Putamen (tissue), 1 donor: Measurements from ENCODE around the gene ZBP1.
A peak's percentile ranks its signal among the peaks of the same experiment; 100 is the strongest.

ENCODE experiments used
- DNase-seq: peaks from one replicate; pipeline ENCODE4 v3.0.0-alpha.2; 2016; ENCODE audit warnings: low spot score

ZBP1 gene

DNA sequence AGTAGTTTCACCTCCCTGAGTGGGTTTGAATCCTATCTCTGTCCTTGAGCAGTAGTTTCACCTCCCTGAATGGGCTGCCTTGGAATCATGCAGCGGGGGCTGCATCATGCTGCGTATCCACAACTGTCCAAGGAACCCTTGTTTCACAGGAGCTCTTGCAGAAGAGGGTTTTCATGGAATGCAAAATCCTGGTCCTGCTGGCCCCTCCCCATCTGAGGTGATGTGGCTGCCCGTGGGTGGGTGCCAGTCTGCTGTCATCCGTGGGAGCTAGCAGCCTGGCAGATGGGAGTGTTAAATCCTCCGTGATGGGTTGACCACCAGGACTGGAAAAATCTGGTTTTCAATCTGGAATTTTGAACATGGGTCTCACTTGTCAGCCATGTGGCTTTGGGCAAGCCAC is 21.7 kb downstream of the ZBP1 start:
- DNase-seq, result no peak

DNA sequence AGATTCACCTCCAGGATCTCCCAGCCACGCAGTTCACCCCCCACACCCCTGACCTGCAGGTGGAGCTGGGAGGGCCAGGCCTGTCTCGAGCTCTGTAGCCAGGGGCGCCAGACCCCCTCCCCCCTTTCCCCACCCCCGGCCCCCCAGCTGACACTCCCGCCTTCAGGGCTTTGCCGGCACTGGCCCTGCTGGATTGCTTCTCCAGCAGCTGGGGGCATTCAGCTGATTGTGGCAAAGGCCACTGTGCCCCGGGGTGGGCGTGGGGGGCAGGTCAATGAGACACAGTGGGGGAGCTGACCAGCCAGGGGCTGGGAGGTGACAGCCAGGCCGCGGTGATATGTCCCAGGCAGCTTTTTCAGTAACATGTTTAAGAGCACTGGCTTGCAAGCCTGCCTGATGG is 22.2 kb downstream of the ZBP1 start:
- no peak for DNase-seq

DNA sequence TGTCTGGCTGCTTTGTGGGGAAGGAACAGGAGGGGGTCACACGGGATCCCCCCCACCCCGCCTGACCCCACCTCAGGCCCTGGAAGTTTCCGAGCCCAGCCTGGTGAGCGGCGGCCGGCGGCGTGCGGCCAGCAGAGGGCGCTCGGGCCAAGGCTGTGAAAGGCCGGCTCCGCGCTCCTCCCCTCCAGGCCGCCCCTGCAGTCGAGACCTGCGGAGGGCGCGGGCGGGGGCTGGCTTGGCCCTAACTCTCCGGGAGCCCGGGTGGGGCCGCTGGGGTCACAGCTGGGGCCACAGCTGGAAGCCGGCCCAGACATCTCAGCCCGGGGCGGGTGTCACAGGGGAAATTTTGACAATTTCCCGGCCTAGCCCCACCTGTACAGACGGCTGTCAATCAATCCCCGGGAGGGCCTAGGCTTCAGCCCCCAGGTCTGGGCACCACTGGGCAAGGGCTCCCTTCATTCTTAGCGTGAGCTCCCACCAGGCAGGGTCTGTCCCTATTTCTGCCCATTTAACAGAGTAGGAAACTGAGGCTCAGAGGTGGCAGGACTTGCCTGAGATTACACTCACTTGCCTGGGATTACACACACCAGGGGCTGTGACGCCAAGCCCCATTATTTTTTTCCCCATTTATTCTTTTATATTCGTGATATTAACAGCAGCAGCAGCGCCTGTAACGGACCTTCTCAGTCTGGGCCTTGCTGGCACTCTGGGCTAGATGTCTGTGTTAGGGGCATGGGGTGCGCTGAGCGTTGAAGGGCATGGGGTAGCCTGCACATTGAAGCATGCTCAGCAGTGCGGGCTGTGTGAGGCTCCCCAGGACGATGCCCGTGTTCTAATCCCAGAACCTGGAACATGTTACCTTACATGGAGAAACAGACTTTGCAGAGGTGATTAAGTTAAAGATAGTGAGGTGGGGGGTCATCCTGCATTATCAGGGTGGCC is 23.0 kb downstream of the ZBP1 start:
- peak; percentile 13 for DNase-seq

DNA sequence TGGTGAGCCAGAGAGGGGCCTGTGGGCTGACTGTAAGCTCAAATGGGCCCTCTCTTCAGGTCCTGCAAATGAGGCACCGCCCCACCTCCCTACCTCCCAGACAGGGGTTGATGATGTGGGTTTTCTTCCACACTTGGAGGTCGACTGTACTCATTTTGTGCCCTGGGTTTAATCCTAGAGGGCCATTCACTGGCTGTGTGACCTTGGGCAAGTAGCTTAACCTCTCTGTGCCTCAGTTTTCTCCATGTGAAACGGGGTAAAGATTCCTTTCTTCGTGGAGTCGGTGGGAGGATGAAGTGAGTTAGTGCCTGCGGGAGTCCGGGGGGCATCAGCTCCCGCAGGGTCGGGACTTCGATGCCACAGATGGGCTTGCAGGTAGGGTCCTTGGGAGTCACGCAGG is 23.9 kb downstream of the ZBP1 start:
- no peak for DNase-seq

DNA sequence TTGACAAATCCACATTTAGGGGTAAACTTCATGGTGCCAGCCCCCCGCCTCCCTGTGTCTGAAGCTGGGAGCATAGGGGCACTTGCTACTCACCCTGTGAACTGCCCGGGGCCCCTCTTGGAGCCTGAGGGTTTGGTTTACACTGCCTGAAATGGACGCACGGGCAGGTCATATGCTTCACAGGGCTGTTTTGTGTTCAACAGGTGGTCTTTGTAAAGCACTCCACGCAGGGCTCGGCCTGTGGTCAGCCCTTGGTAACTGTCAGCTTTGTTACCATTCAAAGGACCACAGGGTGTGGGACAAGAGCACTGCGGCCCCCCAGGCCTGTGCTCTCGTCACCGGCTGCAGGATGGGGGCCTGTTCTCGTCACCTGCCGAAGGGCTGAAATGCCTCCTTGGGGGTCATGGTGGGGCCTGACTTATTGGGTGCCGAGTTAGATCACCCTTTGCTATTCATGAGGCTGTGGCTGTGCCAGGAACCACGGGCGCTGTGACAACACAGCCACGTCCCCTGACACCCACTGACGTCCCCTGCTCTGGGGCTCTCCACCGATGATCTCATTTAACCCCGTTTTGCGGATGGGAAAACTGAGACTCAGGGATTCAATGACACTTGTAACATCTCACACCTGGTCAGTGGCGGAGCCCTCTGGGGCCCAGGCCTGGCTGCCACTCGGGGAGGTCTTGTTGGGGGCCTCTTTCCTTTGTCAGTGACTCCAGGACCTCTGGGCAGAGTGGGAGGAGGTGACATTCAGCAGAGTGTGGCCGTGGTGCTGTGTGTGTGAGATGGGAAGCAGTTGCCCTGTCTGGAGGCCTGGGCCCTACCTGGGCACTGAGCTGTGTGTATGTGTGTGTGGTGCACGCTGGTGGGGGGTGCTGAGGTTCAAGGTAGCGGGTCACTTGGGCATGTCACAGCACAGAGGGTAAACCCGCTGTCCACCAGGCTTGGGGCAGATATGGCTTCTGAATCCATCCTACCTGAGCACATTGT is 24.9 kb downstream of the ZBP1 start:
- no peak for DNase-seq

DNA sequence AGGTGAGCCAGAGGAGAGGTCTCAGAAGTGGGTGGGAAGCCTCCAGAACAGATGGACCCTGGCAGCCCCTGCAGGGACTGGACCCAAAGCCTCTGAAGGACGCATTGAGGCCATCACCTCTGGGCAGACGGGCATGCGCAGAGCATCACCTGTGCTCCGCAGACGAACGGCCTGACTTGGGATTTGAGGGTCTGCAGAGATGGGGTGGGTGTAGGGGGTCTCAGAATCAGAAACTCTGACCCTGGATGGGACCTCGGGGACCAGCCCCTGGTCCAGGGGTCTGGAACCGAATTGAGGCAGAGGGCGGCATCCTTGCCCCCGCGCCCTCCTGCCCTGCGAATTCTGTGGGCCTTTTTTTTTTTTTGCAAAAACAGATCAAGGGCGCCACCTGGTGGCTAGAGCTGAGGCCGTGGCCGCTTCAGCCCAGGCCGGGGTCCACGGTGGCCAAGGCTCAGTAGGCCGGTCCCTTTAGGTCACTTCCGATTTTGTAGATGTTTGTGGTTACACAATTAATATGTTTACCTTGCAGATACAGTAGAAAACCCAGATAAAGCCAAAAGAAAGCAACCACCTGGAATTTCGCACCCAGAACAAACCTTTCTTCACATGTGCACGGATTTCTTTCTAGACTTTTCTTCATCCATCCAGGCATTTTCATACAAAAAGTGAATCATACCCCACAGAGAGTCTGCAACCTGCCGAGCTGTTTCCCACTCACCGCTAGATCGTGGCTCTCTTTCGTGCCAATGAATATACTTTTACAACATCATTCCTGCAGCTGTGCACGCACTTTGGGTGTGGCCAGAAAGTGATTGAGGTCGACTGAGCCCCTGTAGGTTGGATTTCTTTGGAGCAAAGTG is 25.9 kb downstream of the ZBP1 start:
- DNase-seq, result no peak

DNA sequence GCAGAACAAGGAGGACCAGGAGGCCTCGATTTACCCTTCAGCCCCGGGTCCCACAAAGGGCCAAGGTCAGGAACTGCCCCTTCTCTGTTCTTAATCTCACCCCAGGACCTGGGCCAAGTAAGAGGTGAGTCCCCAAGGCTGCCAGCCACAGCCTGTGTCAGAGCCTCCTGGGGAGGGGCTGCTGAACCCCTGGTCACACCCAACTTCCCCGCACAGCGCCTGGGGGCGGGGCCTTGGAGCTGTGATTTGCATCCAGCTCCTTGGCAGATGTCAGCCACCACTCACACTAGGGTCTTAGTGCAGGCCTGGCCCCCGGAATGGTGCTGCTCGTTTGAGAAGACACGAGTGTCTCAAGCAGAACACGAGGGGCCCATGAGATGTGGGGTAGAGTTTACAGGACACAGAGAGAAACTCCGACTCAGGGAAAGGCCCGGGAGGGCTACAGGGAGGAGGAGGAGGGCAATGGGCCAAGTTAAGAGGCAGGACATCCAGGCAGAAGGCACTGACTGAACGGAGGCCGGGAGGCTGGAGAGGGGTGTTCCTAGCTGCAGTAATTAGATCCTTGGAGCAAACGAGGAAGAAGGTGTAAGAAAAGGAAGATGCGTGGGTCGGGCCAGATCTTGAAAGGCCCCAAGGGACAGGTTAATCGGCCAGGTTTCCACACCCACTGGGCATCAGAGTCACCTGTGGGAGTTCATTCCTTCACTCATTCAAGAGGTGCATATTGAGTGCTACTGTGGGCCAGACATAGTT is 26.9 kb downstream of the ZBP1 start:
- DNase-seq, result no peak

DNA sequence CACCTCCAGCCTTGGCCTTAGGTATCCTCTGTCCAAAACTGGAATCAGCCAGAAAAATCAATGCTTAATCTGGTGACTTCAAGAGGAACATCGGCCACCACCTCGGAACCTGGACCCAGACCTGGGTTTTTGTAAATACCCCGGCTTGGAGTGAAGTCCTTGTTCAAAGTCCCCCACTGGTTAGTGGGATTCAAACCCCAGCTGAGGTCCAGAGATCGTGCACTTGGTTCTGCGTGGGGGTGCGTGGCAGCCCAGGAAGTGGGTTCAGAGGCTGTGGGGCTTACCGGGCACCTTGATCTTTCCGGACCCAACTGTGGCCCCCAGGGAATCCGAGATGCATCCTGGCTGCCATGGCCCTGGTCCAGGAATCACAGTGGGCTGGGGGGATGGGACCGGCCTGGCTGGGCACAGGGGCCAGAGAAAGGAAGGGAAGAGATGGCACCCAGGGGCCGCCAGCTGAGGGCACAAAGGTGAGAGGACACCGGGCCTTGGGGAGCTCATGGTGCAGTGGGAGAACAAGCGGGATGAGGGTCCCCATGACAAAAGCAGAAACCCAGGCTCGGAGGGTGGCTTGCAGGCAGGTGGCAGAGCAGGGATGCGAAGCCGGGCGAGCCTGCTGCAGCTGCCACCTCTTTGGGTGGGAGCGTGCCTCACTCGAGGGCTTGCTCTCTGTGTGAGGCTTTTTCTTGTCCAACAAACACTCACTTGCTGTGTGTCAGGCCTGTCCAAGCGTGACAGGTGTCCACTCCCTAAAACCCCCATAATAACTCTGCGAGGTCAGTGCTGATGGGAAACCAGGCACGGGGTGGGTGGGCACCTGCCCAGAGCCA is 27.7 kb downstream of the ZBP1 start:
- no peak for DNase-seq

DNA sequence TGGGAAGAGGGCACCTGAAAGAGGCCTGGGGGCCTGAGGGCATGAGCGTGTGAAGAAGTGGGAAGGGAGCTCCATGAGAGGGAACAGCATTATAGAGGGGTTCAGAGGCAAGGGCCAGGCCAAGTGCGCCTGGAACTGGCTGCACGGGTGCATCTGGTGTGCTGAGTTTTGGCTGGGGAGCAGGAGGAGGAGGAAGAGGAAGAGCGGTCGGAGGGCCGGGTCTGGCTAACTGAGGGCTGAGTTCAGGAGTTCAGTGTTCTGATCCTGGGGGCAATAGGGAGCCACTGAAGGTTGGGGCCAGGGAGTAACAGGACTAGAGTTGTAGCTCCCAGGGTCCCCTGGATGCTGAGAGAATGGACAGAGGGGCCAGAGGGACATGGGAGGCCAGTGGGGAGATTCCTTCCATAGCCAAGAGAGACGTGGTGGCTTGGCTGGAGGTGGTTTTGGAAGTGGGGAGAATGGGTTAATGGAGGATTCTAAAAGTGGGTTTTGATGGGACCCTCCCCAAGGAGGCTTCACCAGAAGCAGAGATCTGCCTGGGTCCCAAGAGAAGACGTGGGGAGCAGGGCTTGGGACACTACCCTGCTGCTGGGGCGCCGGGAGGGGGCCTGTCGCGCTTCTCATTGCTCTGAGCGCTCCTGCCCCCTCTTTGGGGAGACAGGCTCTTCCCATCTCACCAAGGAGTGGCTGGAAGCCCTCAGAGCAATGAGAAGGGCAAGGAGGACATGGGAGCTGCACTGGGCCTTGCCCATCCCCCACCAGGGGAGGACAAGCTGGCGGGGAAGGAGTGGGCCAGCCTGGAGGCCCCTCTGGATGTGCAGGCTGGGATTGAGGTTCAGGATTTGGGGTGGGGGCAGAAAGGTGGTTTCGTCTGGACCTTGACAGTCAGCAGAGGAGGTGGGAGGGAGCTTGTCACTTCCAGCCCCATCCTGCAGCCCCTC is 28.7 kb downstream of the ZBP1 start:
- DNase-seq, result no peak

DNA sequence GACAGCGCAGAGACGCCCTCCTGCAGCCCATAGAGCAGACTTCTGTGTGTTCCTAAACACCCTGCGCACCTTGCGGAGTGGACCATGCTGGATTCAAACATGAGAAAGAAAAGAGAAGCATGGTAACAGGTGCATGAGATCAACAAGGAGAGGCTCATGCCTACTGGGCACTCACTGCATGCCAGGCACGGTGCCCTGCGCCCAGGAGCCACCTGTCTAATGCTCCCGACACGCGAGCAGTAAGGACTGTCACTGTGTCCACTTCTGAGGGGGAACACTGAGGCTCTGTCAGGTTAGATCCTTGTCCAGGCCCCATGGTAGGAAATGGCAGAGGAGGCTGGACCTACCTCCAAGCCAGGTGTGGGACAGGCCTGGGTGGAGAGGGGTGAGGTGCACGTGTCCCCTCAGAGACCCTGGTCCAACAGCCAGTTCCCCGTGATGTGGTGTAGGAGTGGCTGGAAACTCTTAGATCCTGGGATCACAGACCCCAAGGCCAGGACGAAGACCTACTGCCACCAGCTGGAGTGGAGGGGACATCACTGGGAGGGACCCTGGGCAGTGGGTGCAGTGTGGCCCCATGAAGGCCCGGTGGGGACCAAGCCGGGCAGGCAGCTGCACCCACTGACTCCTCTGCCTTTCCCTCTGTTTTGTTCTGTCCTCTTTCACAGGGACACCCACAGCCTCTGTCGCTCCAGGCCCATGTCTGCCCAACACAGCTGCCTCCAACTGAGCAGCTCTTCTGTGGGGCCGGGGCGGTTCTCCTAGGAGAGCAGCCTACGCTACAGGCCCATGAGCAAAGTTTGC is 29.5 kb downstream of the ZBP1 start:
- DNase-seq, result no peak

DNA sequence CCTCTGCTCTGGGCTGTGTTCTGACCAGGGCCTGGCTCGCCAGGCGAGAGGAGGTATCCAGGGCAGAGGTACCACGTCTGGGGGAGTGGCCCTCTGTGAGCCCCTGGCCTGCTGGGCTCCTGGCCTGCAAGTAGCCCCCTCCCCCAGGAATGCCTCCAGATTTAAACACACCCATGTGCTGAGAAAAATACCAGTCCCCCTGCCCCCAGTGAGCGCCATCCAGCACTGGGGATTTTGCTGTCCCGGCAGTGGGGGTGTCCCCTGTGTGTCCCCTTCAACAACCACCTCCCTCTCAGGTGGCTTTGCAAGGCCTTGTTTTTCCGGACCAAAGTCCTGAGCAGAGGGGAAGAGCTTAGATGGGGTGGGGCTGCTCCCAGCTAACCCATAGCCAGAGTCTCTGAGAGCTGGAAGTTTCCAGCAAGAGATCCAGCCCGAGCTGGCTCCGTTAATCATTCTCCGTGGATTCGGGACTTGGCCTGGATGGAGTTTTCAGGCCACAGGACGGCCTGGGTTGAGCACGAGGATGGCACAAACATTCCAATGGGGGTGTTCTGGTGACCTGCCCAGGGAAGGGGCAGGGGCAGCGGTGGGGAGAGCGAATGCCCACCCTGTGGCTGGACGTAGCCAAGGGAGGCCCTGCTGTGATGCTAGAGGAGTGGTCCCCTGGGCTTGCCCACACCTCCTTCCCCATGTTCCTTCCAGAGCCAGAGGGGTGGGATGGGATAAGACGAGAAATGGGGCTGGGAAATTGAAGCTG is 30.3 kb downstream of the ZBP1 start:
- DNase-seq, result no peak

DNA sequence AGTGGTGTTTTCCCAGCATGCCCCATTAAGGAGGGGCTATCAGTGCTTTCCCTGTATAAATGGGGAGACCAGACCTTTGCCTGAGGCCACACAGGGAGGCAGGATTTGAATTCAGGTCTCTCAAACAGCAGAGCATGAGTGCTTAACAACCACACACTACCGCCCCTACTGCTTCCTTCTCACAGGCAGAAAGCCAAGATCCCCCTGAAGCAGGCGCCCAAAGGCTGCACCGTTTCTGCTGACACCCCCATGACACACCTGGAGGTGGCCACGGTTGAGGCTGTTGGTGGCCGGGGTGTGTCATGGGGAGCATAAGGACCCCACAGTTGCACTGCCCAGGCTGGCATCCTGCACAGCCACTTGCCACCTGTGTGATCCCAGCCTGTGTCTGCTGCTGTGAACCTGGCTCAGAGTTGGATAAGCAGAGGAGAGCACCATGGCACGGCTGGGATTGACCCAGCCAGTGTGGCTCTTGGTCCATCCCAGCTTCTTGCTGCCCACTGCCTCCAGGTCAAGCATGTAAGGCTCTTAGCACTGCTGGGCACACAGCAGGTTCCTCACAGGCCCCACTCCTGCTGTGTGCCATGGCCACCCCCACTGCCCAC is 31.0 kb downstream of the ZBP1 start:
- DNase-seq, result no peak

DNA sequence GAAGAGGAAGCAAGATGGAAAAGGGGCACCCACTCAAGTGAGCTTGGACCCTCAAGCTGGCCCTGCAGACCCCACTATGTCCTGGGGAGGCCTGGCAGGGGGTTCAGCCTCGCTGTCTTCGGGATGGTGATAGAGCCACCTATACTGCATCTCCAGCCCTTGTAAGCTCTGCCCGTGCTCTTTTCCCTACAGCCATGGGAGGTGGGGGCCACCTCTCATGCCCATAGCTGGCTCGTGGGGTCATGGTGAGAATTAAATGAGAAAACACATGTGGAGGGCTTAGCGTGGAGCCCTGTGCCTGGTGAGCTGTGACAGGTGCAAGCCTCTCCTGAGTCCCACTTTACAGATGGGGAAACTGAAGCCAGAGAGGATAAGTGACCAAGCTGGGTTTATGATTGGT is 31.6 kb downstream of the ZBP1 start:
- no peak for DNase-seq

DNA sequence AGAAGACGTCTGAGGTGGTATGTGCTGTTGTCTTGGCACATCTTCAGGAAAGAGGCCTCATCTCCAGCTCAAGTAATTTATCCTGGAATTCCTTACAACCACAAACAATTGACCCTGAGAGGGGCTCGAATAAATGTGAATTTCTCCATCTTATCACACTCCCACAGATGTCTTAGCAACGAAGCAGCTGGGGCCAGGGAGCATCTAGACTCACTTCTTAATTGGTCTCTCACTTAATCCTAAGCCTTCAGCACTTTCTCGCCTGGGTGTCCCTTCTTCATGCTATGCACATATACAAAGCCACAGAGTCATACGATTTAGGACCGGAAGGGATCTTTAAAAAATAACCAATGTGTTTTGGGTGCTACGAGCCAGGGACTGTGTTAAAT is 32.2 kb downstream of the ZBP1 start:
- no peak for DNase-seq

DNA sequence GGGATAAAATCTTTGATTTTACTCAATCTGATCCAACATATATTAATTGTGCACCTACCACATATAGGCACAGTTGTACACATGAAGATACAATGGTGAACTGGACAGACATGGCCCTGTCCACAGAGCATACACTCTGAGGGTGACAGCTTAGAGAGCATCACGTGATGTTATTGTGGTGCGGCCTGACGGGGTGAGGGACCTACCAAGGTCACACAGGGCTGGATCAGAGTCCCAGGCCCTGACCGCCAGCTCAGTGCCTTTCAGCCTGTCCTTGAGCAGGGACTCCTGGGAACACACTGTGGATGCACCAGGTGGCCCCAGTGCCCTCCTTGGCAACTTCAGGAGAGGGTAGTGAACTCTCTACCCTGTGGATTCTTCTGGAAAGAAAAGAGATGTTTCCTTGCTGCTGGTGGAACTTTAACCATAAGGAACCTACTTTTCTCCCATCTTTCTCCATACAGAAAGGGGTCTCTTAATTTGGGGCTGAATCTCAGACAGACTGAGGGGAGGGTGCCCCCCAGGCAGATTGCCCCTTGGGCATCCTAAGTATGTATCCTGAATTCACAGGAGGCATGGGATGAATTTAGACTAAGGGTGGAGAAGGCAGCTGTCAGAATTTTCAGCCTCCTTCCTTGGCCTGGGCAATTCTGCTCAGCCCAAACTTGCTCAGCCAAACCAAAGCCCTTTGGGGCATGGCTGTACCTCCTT is 32.8 kb downstream of the ZBP1 start:
- no peak for DNase-seq

DNA sequence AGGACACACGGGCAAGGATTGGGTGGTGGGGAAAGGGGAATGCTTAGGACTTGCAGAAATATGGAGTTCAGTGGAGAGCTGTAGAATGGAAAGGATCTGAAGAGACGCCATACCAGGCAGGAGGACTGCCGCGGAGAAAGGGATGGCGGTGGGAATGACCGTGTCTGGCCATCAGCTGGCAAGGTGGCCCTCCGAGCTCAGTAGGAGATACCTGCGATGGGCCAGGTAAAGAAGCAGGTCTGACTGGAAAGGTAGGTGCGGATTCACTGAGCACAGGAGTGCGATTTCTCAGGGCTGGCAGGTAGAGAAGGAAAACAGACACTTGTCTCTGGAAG is 33.3 kb downstream of the ZBP1 start:
- DNase-seq, result no peak
